ENCODE measurements around the gene WDR1.

The WDR1 gene

GRCh38 chr4:10083861-10084641, 32.5 kb downstream of the WDR1 start:
- no peaks in the 10 kb centered on the region for H3K4me1 ChIP-seq (ENCODE audit: control insufficient read depth, insufficient read depth, low read length)
- no peaks in the 10 kb centered on the region for H3K9me3 ChIP-seq (ENCODE audit: control insufficient read depth, insufficient read depth, low read length)
- H3K4me3 ChIP-seq (ENCODE audit: low read depth, low read length), result no peak overlapping the region
- H3K9ac ChIP-seq (ENCODE audit: low read depth, low read length), result no peak overlapping the region
- no peaks in the 10 kb centered on the region for H3K27me3 ChIP-seq (ENCODE audit: control insufficient read depth, insufficient read depth, low read length)
- peaks cover 97% of the 10 kb centered on the region for H3K36me3 ChIP-seq (ENCODE audit: control insufficient read depth, insufficient read depth, low read length)

- H3K4me1 ChIP-seq (ENCODE audit: control insufficient read depth, insufficient read depth, low read length), result no peaks in the 10 kb centered on the region
- H3K9ac ChIP-seq (ENCODE audit: low read depth, low read length), result no peak overlapping the region
- peaks cover 97% of the 10 kb centered on the region for H3K36me3 ChIP-seq (ENCODE audit: control insufficient read depth, insufficient read depth, low read length)
- no peak overlapping the region for H3K4me3 ChIP-seq (ENCODE audit: low read depth, low read length)
- no peaks in the 10 kb centered on the region for H3K27me3 ChIP-seq (ENCODE audit: control insufficient read depth, insufficient read depth, low read length)
- no peaks in the 10 kb centered on the region for H3K9me3 ChIP-seq (ENCODE audit: control insufficient read depth, insufficient read depth, low read length)
These were observed 33.2 kb downstream of the WDR1 start for GRCh38 chr4:10083331-10083771.

- no peaks in the 10 kb centered on the region for H3K9me3 ChIP-seq (ENCODE audit: control insufficient read depth, insufficient read depth, low read length)
- no peaks in the 10 kb centered on the region for H3K27me3 ChIP-seq (ENCODE audit: control insufficient read depth, insufficient read depth, low read length)
- H3K4me3 ChIP-seq (ENCODE audit: low read depth, low read length), result no peak overlapping the region
- H3K4me1 ChIP-seq (ENCODE audit: control insufficient read depth, insufficient read depth, low read length), result no peaks in the 10 kb centered on the region
- no peak overlapping the region for H3K9ac ChIP-seq (ENCODE audit: low read depth, low read length)
- H3K36me3 ChIP-seq (ENCODE audit: control insufficient read depth, insufficient read depth, low read length), result peaks cover 97% of the 10 kb centered on the region
These were observed 33.9 kb downstream of the WDR1 start for GRCh38 chr4:10082459-10083272.

GRCh38 chr4:10082047-10082446, 34.6 kb downstream of the WDR1 start:
- no peaks in the 10 kb centered on the region for H3K4me1 ChIP-seq (ENCODE audit: control insufficient read depth, insufficient read depth, low read length)
- no peak overlapping the region for H3K4me3 ChIP-seq (ENCODE audit: low read depth, low read length)
- H3K36me3 ChIP-seq (ENCODE audit: control insufficient read depth, insufficient read depth, low read length), result peaks cover 97% of the 10 kb centered on the region
- H3K9me3 ChIP-seq (ENCODE audit: control insufficient read depth, insufficient read depth, low read length), result no peaks in the 10 kb centered on the region
- no peak overlapping the region for H3K9ac ChIP-seq (ENCODE audit: low read depth, low read length)
- no peaks in the 10 kb centered on the region for H3K27me3 ChIP-seq (ENCODE audit: control insufficient read depth, insufficient read depth, low read length)

GRCh38 chr4:10081218-10081606, 35.4 kb downstream of the WDR1 start:
- Histone ChIP-seq H3K36me3 (ENCODE audit: control insufficient read depth, insufficient read depth, low read length) (peaks cover 97% of the 10 kb centered on the region), H3K9me3 (ENCODE audit: control insufficient read depth, insufficient read depth, low read length) (no peaks in the 10 kb centered on the region), H3K4me3 (ENCODE audit: low read depth, low read length) (no peak overlapping the region), H3K4me1 (ENCODE audit: control insufficient read depth, insufficient read depth, low read length) (no peaks in the 10 kb centered on the region), H3K9ac (ENCODE audit: low read depth, low read length) (no peak overlapping the region), H3K27me3 (ENCODE audit: control insufficient read depth, insufficient read depth, low read length) (no peaks in the 10 kb centered on the region)

- H3K4me1 ChIP-seq (ENCODE audit: control insufficient read depth, insufficient read depth, low read length), result no peaks in the 10 kb centered on the region
- no peaks in the 10 kb centered on the region for H3K9me3 ChIP-seq (ENCODE audit: control insufficient read depth, insufficient read depth, low read length)
- no peak overlapping the region for H3K9ac ChIP-seq (ENCODE audit: low read depth, low read length)
- no peaks in the 10 kb centered on the region for H3K27me3 ChIP-seq (ENCODE audit: control insufficient read depth, insufficient read depth, low read length)
- no peak overlapping the region for H3K4me3 ChIP-seq (ENCODE audit: low read depth, low read length)
- H3K36me3 ChIP-seq (ENCODE audit: control insufficient read depth, insufficient read depth, low read length), result peaks cover 97% of the 10 kb centered on the region
These were observed 35.9 kb downstream of the WDR1 start for GRCh38 chr4:10080589-10081217.

- no peaks in the 10 kb centered on the region for H3K27me3 ChIP-seq (ENCODE audit: control insufficient read depth, insufficient read depth, low read length)
- no peaks in the 10 kb centered on the region for H3K4me1 ChIP-seq (ENCODE audit: control insufficient read depth, insufficient read depth, low read length)
- H3K9me3 ChIP-seq (ENCODE audit: control insufficient read depth, insufficient read depth, low read length), result no peaks in the 10 kb centered on the region
- H3K4me3 ChIP-seq (ENCODE audit: low read depth, low read length), result no peak overlapping the region
- peaks cover 96% of the 10 kb centered on the region for H3K36me3 ChIP-seq (ENCODE audit: control insufficient read depth, insufficient read depth, low read length)
- H3K9ac ChIP-seq (ENCODE audit: low read depth, low read length), result no peak overlapping the region
These were observed 36.5 kb downstream of the WDR1 start for GRCh38 chr4:10079912-10080588.

GRCh38 chr4:10079256-10079655, 37.3 kb downstream of the WDR1 start:
- H3K4me1 ChIP-seq (ENCODE audit: control insufficient read depth, insufficient read depth, low read length), result no peaks in the 10 kb centered on the region
- no peaks in the 10 kb centered on the region for H3K27me3 ChIP-seq (ENCODE audit: control insufficient read depth, insufficient read depth, low read length)
- H3K4me3 ChIP-seq (ENCODE audit: low read depth, low read length), result no peak overlapping the region
- H3K9ac ChIP-seq (ENCODE audit: low read depth, low read length), result no peak overlapping the region
- H3K9me3 ChIP-seq (ENCODE audit: control insufficient read depth, insufficient read depth, low read length), result no peaks in the 10 kb centered on the region
- peaks cover 95% of the 10 kb centered on the region for H3K36me3 ChIP-seq (ENCODE audit: control insufficient read depth, insufficient read depth, low read length)

GRCh38 chr4:10078481-10079233, 37.9 kb downstream of the WDR1 start:
- no peaks in the 10 kb centered on the region for H3K4me1 ChIP-seq (ENCODE audit: control insufficient read depth, insufficient read depth, low read length)

GRCh38 chr4:10077483-10078335, 38.9 kb downstream of the WDR1 start:
- Histone ChIP-seq H3K4me1 (ENCODE audit: control insufficient read depth, insufficient read depth, low read length) (no peaks in the 10 kb centered on the region), H3K9ac (ENCODE audit: low read depth, low read length) (no peak overlapping the region), H3K36me3 (ENCODE audit: control insufficient read depth, insufficient read depth, low read length) (peaks cover 90% of the 10 kb centered on the region), H3K27me3 (ENCODE audit: control insufficient read depth, insufficient read depth, low read length) (no peaks in the 10 kb centered on the region), H3K4me3 (ENCODE audit: low read depth, low read length) (no peak overlapping the region), H3K9me3 (ENCODE audit: control insufficient read depth, insufficient read depth, low read length) (no peaks in the 10 kb centered on the region)

More at GRCh38 chr4:10078481-10079233, 37.9 kb downstream of the WDR1 start:
- Histone ChIP-seq H3K9me3 (ENCODE audit: control insufficient read depth, insufficient read depth, low read length) (no peaks in the 10 kb centered on the region), H3K36me3 (ENCODE audit: control insufficient read depth, insufficient read depth, low read length) (peaks cover 95% of the 10 kb centered on the region), H3K27me3 (ENCODE audit: control insufficient read depth, insufficient read depth, low read length) (no peaks in the 10 kb centered on the region), H3K9ac (ENCODE audit: low read depth, low read length) (no peak overlapping the region), H3K4me3 (ENCODE audit: low read depth, low read length) (no peak overlapping the region)

Data from iPS-15b (cell line).